Glutamatergic neuron (in vitro differentiated cells): Measurements from ENCODE around the gene DNAJC18. TPM values are rescaled to one million over a fixed set of nuclear protein-coding genes. Genes with fewer than 3 reads are reported as not detected.
A peak's percentile ranks its signal among the peaks of the same experiment; 100 is the strongest.

Experiments
- DNase-seq: peaks from one replicate; pipeline ENCODE4 v3.0.0; 2022
- H3K27ac Mint-ChIP-seq: one replicate; pipeline ENCODE4 v1.8.0; 2020; ENCODE audit warnings: mild to moderate bottlenecking, mixed read lengths, inconsistent platforms; ENCODE audit not compliant: unreplicated experiment
- H3K27me3 Mint-ChIP-seq: one replicate; pipeline ENCODE4 v1.8.0; 2020; ENCODE audit warnings: mild to moderate bottlenecking, moderate library complexity, mixed read lengths, inconsistent platforms; ENCODE audit not compliant: unreplicated experiment
- H3K36me3 Mint-ChIP-seq: one replicate; pipeline ENCODE4 v1.8.0; 2020; ENCODE audit warnings: mild to moderate bottlenecking, mixed read lengths, inconsistent platforms; ENCODE audit not compliant: unreplicated experiment
- H3K4me1 Mint-ChIP-seq: one replicate; pipeline ENCODE4 v1.8.0; 2020; ENCODE audit warnings: mild to moderate bottlenecking, low read depth, mixed read lengths, inconsistent platforms; ENCODE audit not compliant: unreplicated experiment
- H3K4me3 Mint-ChIP-seq: one replicate; pipeline ENCODE4 v1.8.0; 2020; ENCODE audit warnings: mild to moderate bottlenecking, mixed read lengths, inconsistent platforms; ENCODE audit not compliant: unreplicated experiment
- H3K9me3 Mint-ChIP-seq: one replicate; pipeline ENCODE4 v1.8.0; 2020; ENCODE audit warnings: mild to moderate bottlenecking, moderate library complexity, mixed read lengths, inconsistent platforms; ENCODE audit not compliant: unreplicated experiment
- CTCF ChIP-seq: fragments of 200-600 bp; sonication (generic); IDR thresholded peaks from one replicate; pipeline ENCODE4 v1.5.0; 2021; ENCODE audit not compliant: partially characterized antibody, unreplicated experiment
- total RNA-seq: library from RNA; stranded (reverse); fragmentation: NEBNext Ultra II Directional; extraction: Animal tissue kit (Norgen Biotek cat#: 25700); gene quantifications from one replicate; pipeline ENCODE4 v1.2.1, GENCODE V29; 2021; ENCODE audit not compliant: unreplicated experiment

DNAJC18 gene
- total RNA-seq, 1 donor from 2014 or later: 55.9 TPM

- H3K27me3 Mint-ChIP-seq: no peaks in the 10 kb centered on the region
- H3K4me3 Mint-ChIP-seq: peak overlapping the region; percentile 98
- peaks cover 4% of the 10 kb centered on the region for H3K4me1 Mint-ChIP-seq
- H3K36me3 Mint-ChIP-seq: no peaks in the 10 kb centered on the region
- no peak for DNase-seq
- H3K9me3 Mint-ChIP-seq: peaks cover 6% of the 10 kb centered on the region
- peak; percentile 30 for TF ChIP-seq CTCF
- no peak overlapping the region for H3K27ac Mint-ChIP-seq
Measured at GRCh38 chr5:139402561-139403158, 36.7 kb downstream of the DNAJC18 start.

DNA sequence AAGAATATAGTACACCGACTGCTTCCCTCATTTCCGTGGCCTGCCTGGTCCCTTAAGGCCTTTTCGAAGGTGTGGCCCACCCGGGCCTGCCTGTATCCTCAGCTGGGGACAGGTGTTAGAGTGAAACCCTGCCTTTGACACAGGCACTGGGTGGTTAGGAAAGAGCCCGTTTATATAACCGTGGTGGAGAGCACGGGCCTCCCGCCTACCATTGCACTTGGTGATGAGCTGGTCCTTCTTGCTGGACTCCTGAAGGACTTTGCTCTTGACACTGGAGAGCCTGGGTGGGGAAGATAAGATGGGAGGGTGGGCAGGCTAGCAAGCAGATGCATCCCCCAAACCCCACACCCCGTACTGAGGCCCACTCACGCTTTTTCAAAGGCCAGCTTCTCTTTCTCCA lies 37.8 kb downstream of the DNAJC18 start:
- no peak for DNase-seq
- Mint-ChIP-seq H3K4me1 (peaks cover 4% of the 10 kb centered on the region), H3K27ac (no peak overlapping the region), H3K36me3 (no peaks in the 10 kb centered on the region), H3K9me3 (peaks cover 6% of the 10 kb centered on the region), H3K4me3 (no peak overlapping the region), H3K27me3 (no peaks in the 10 kb centered on the region)
- TF ChIP-seq CTCF: no peak

GRCh38 chr5:139399501-139400121 lies 39.7 kb downstream of the DNAJC18 start:
- Mint-ChIP-seq H3K4me3 (no peak overlapping the region), H3K27me3 (peaks cover 5% of the 10 kb centered on the region), H3K9me3 (peaks cover 6% of the 10 kb centered on the region), H3K4me1 (peaks cover 4% of the 10 kb centered on the region), H3K27ac (no peak overlapping the region), H3K36me3 (no peaks in the 10 kb centered on the region)
- no peak for TF ChIP-seq CTCF
- DNase-seq: no peak

GRCh38 chr5:139397921-139398320 lies 41.4 kb downstream of the DNAJC18 start:
- Mint-ChIP-seq H3K4me1 (peaks cover 1% of the 10 kb centered on the region), H3K4me3 (no peak overlapping the region), H3K9me3 (peaks cover 5% of the 10 kb centered on the region), H3K27me3 (peaks cover 5% of the 10 kb centered on the region), H3K27ac (no peak overlapping the region), H3K36me3 (no peaks in the 10 kb centered on the region)
- TF ChIP-seq CTCF: no peak
- no peak for DNase-seq

GRCh38 chr5:139396691-139397090 lies 42.6 kb downstream of the DNAJC18 start:
- no peak overlapping the region for H3K27ac Mint-ChIP-seq

More at GRCh38 chr5:139396691-139397090, 42.6 kb downstream of the DNAJC18 start:
- H3K36me3 Mint-ChIP-seq: no peaks in the 10 kb centered on the region
- no peak for TF ChIP-seq CTCF
- peaks cover 8% of the 10 kb centered on the region for H3K27me3 Mint-ChIP-seq
- H3K9me3 Mint-ChIP-seq: no peaks in the 10 kb centered on the region
- H3K4me1 Mint-ChIP-seq: no peaks in the 10 kb centered on the region
- DNase-seq: no peak
- no peak overlapping the region for H3K4me3 Mint-ChIP-seq
